Endothelial cell of umbilical vein (primary cell): ENCODE measurements around the gene CGB8. TPM values are rescaled to one million over a fixed set of nuclear protein-coding genes. Genes with fewer than 3 reads are reported as not detected.
A peak's percentile ranks its signal among the peaks of the same experiment; 100 is the strongest.

Experiments used
- BruUV-seq: library from RNA; stranded (reverse); fragments of 400-500 nt; replicated peaks from 2 replicates; lab custom pipeline; 2021; lab: Mats Ljungman, UMichigan
- CTCF ChIA-PET: fragments of 300-600, 350-600 bp; sonication (Branson Sonifier 250); formaldehyde crosslinking; loops from one replicate; lab custom pipeline; 2021; ENCODE audit warnings: antibody characterized with exemption, inconsistent platforms; lab: Charles Lee
- POLR2A ChIA-PET: fragments of 300-600, 350-600 bp; sonication (Branson Sonifier 250); formaldehyde crosslinking; loops from one replicate; lab custom pipeline; 2021; ENCODE audit warnings: antibody characterized with exemption, inconsistent platforms; lab: Charles Lee
- DNase-seq: peaks from one replicate; pipeline ENCODE4 v3.0.0-alpha.2; 2011; ENCODE audit warnings: low read depth, low spot score
- FAIRE-seq: peaks from 2 replicates; lab custom pipeline; 2011; peaks lifted over from hg19 to GRCh38; lab: Jason Lieb, UNC
- H2AFZ ChIP-seq: 2 replicates; pipeline ENCODE4 v1.6.0; 2012; ENCODE audit warnings: low read depth, low read length, control low read depth, inconsistent platforms
- H3K27ac ChIP-seq: 2 replicates; pipeline ENCODE4 v1.5.1; 2011; ENCODE audit warnings: low read depth, mild to moderate bottlenecking, control low read depth, low read length, moderate library complexity; ENCODE audit not compliant: insufficient read depth
- H3K27me3 ChIP-seq, 2 experiments: 2 replicates each; pipeline versions ENCODE4 v1.6.0 to v1.6.1; 2011; ENCODE audit warnings: low read length in 2 of 2, mixed read lengths in 1 of 2; ENCODE audit not compliant: control insufficient read depth in 2 of 2, insufficient read depth in 2 of 2
- H3K36me3 ChIP-seq, 2 experiments: 2 replicates in 1 of 2; 3 replicates in 1 of 2; pipeline ENCODE4 v1.5.1; 2011; ENCODE audit warnings: low read length in 2 of 2, mild to moderate bottlenecking in 1 of 2, moderate library complexity in 1 of 2; ENCODE audit not compliant: control insufficient read depth in 2 of 2, insufficient read depth in 2 of 2; ENCODE audit errors: extremely low read depth in 1 of 2
- H3K4me1 ChIP-seq: 3 replicates; pipeline ENCODE4 v1.5.1; 2011; ENCODE audit warnings: mild to moderate bottlenecking, low read length; ENCODE audit not compliant: control insufficient read depth, insufficient read depth; ENCODE audit errors: extremely low read depth
- H3K4me2 ChIP-seq: 2 replicates; pipeline ENCODE4 v1.6.1; 2011; ENCODE audit warnings: low read length, control low read depth, mixed read lengths; ENCODE audit not compliant: insufficient read depth
- H3K4me3 ChIP-seq, 3 experiments: fragments of 200-600 bp in 1 of 3; sonication (generic), shearing (Covaris generic) in 1 of 3; replicated peaks in 1 of 3; 2 replicates each; pipeline ENCODE4 v1.5.1; 2011 to 2016; ENCODE audit warnings: control low read depth in 3 of 3, low read length in 3 of 3, mild to moderate bottlenecking in 2 of 3, inconsistent platforms in 1 of 3, low read depth in 1 of 3, moderate library complexity in 1 of 3; ENCODE audit not compliant: insufficient read depth in 1 of 3
- H3K79me2 ChIP-seq: 2 replicates; pipeline ENCODE4 v1.6.0; 2012; ENCODE audit warnings: low read length, inconsistent platforms; ENCODE audit not compliant: control insufficient read depth, insufficient read depth
- H3K9ac ChIP-seq: replicated peaks from 2 replicates; pipeline ENCODE3; 2011; ENCODE audit warnings: low read length, control low read depth; ENCODE audit not compliant: insufficient read depth; ENCODE audit errors: extremely low read depth
- H3K9me1 ChIP-seq: replicated peaks from 3 replicates; pipeline ENCODE4 v1.6.0; 2011; ENCODE audit warnings: mild to moderate bottlenecking, low read length; ENCODE audit not compliant: control insufficient read depth, insufficient read depth; ENCODE audit errors: extremely low read depth
- H3K9me3 ChIP-seq: replicated peaks from 2 replicates; pipeline ENCODE4 v1.5.1; 2012; ENCODE audit warnings: low read length, inconsistent platforms; ENCODE audit not compliant: control insufficient read depth, insufficient read depth
- H4K20me1 ChIP-seq: replicated peaks from 2 replicates; pipeline ENCODE3; 2011; ENCODE audit warnings: mild to moderate bottlenecking, low read length; ENCODE audit not compliant: control insufficient read depth, insufficient read depth; ENCODE audit errors: extremely low read depth
- EZH2 ChIP-seq: IDR thresholded peaks from 2 replicates; pipeline ENCODE4 v1.6.1; 2012; ENCODE audit warnings: borderline replicate concordance, low read depth, mild to moderate bottlenecking, moderate library complexity, low read length, inconsistent platforms; ENCODE audit not compliant: severe bottlenecking
- JUN ChIP-seq: IDR thresholded peaks from 2 replicates; pipeline ENCODE4 v1.6.1; 2011; ENCODE audit warnings: borderline replicate concordance, low read depth; ENCODE audit not compliant: insufficient read length, insufficient read depth
- POLR2A ChIP-seq: IDR thresholded peaks from 2 replicates; pipeline ENCODE4 v1.6.1; 2012; ENCODE audit warnings: low read depth, mild to moderate bottlenecking, control low read depth, low read length
- POLR2AphosphoS5 ChIP-seq: IDR thresholded peaks from 2 replicates; pipeline ENCODE4 v1.6.1; 2012; ENCODE audit warnings: low read depth, mild to moderate bottlenecking, control low read depth, low read length, moderate library complexity; ENCODE audit not compliant: insufficient read depth
- dilution Hi-C: fragments of 300-500 bp; cut with MboI; formaldehyde crosslinking; loops from one replicate; pipeline ENCODE4 v1.15.0; 2019; ENCODE audit warnings: low sequenced_read_pairs; ENCODE audit not compliant: extremely low pct_ligation_motif_present
- intact Hi-C: fragments of 100-400 bp; cut with micrococcal nuclease; formaldehyde crosslinking; loops from one replicate; pipeline ENCODE4 v1.10.0; 2022
- polyA plus RNA-seq, 4 experiments: library from polyadenylated mRNA; depleted of rRNA in 3 of 4; stranded (reverse) in 3 of 4; unstranded in 1 of 4; fragments of >200 nt; gene quantifications; 2 replicates each; pipeline versions ENCODE4 v1.2.1 to v1.2.3, GENCODE V29; 2011 to 2012; ENCODE audit warnings: missing spikeins in 1 of 4
- total RNA-seq: library from RNA; stranded (reverse); gene quantifications from 2 replicates; pipeline ENCODE4 v1.2.3, GENCODE V29; 2021
- TF ChIP-seq, protein P1 (sequence below), 2 donors: IDR thresholded peaks; 1 replicate in 1 of 2; 2 replicates in 1 of 2; pipeline ENCODE4 v1.5.1; 2011; ENCODE audit warnings: low read length in 2 of 2, mild to moderate bottlenecking in 2 of 2, moderate library complexity in 2 of 2, control low read depth in 1 of 2, inconsistent platforms in 1 of 2, low read depth in 1 of 2; ENCODE audit not compliant: insufficient read depth in 1 of 2; ENCODE audit errors: extremely low read depth in 1 of 2

Gene CGB8
- total and polyA plus RNA-seq, 2 donors (not counting 3 experiments of a cell fraction or from before 2014, with no cell fraction given), result not detected

DNA sequence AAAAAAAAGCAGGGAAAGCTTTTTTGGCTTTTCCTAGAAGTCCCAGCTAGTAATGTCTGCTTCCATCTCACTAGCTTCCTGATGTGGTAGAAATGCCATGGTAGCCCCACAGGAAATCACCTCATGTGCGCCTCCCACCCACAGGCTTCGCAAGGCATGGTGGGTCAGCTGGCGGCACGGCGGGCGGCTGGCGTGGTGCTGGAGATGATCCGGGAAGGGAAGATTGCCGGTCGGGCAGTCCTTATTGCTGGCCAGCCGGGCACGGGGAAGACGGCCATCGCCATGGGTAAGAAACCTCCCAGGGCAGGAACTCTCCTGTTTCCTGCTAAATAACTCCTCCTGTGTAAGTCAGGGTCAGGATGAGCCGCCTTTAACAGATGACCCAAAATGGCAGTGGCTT, 44.8 kb downstream of the CGB8 start:
- CTCF ChIA-PET, result interaction anchor here (0.6 to 1.0 kb wide), 2 partner anchors 13 to 171 kb away, joined by 3 to 4 read pairs; no protein-coding TSS in a partner anchor
- Histone ChIP-seq H3K9me1 (no peaks in the 10 kb centered on the region), H3K4me2 (no peak overlapping the region), H3K27me3 (no peaks in the 10 kb centered on the region), H3K4me1 (no peaks in the 10 kb centered on the region), H2AFZ (no peak overlapping the region), H3K4me3 (no peak overlapping the region), H3K36me3 (peaks cover 8 to 23% of the 10 kb centered on the region in 2 experiments), H3K27ac (no peak overlapping the region), H3K9me3 (no peaks in the 10 kb centered on the region), H4K20me1 (no peaks in the 10 kb centered on the region), H3K9ac (no peak overlapping the region), H3K79me2 (peaks cover 3% of the 10 kb centered on the region)
- POLR2A ChIA-PET, result no interaction called here
- DNase-seq (no peak), FAIRE-seq (no peak)
- intact Hi-C loops, result no loop called here
- no TSS peak for BruUV-seq
- TF ChIP-seq EZH2, result no peak
- no peak for TF ChIP-seq JUN
- dilution Hi-C loops, result no loop called here

DNA sequence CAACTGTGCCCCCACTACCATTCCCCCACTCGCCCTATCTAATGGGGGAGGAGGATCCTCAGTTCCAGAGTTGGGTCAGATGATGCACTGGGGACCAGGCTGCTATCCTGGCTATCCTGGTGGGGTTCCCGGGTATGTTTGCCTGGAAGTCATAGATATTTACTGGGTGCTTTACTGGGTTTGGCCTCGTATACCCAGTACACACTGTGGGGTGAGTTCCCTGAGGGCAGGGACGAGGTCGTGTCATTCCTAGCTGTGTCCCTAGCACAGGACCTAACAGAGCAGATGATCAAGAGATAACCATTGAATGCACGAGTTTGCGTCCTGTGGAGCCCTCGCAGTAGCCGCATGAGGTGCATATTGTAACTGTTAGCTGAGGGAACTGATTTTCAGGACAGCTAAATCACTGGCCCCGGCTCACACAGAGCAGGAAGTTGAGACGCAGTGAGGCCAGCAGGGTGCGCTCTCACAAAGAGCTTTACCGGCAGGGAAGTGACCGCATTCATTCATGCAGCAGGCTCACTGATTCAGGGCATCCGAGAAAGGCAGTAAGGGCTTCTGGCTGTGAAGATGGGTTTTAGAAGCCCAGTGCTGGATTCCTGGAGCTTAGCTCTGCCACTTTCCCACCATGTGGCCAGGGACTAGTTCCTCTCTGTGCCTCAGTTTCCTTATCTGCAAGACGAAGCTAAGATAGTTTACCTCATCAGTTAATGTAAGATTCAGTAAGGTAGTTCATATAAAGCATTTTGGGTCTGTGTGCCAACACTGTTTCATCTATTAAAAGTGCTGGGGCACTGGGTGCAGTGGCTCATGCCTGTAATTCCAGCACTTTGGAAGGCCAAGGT, 49.2 kb downstream of the CGB8 start:
- peaks cover under 1% of the 10 kb centered on the region for H3K4me1 ChIP-seq
- no peaks in the 10 kb centered on the region for H3K9me1 ChIP-seq
- no peak overlapping the region for H3K27ac ChIP-seq
- dilution Hi-C loops, result no loop called here
- no TSS peak for BruUV-seq
- no peaks in the 10 kb centered on the region for H3K9me3 ChIP-seq
- intact Hi-C loops, result loop anchor here (1.0 to 10.0 kb wide), 4 partner anchors 75 to 365 kb away; partner anchors contain the start of genes DBP, HRC and TRPM4
- peaks cover 29% of the 10 kb centered on the region for H3K79me2 ChIP-seq
- H2AFZ ChIP-seq, result no peak overlapping the region
- TF ChIP-seq POLR2A (no peak), POLR2AphosphoS5 (no peak)
- TF ChIP-seq, protein P1, sequence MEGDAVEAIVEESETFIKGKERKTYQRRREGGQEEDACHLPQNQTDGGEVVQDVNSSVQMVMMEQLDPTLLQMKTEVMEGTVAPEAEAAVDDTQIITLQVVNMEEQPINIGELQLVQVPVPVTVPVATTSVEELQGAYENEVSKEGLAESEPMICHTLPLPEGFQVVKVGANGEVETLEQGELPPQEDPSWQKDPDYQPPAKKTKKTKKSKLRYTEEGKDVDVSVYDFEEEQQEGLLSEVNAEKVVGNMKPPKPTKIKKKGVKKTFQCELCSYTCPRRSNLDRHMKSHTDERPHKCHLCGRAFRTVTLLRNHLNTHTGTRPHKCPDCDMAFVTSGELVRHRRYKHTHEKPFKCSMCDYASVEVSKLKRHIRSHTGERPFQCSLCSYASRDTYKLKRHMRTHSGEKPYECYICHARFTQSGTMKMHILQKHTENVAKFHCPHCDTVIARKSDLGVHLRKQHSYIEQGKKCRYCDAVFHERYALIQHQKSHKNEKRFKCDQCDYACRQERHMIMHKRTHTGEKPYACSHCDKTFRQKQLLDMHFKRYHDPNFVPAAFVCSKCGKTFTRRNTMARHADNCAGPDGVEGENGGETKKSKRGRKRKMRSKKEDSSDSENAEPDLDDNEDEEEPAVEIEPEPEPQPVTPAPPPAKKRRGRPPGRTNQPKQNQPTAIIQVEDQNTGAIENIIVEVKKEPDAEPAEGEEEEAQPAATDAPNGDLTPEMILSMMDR (IDR thresholded peaks at IDR 0.05; ENCODE audit: extremely low read depth in 1 of 2, insufficient read depth in 1 of 2, low read depth in 1 of 2, low read length in 2 of 2), result peak; percentile 75 to 85
- H3K36me3 ChIP-seq, result peaks cover 4 to 7% of the 10 kb centered on the region in 2 experiments
- no peaks in the 10 kb centered on the region for H4K20me1 ChIP-seq
- no peak overlapping the region for H3K4me3 ChIP-seq
- CTCF ChIA-PET, result interaction anchor here (0.6 to 2.2 kb wide), 37 partner anchors 11 to 256 kb away, joined by 3 to 59 read pairs (median 4); partner anchors contain the start of genes CGB7, LHB and NTF4
- DNase-seq (peak; percentile 64), FAIRE-seq (peak; percentile 87)
- no peak overlapping the region for H3K9ac ChIP-seq
- POLR2A ChIA-PET, result no interaction called here
- no peak overlapping the region for H3K4me2 ChIP-seq
- no peaks in the 10 kb centered on the region for H3K27me3 ChIP-seq
